ENCODE measurements around the gene HIRA. TPM values are rescaled to one million over a fixed set of nuclear protein-coding genes. Genes with fewer than 3 reads are reported as not detected.

The HIRA gene
- total and polyA plus RNA-seq, 9 of the 15 experiments (the other 6 are each of a cell fraction or from before 2014, with no cell fraction given) = 0.96 to 132 (median 58.4) TPM

GRCh38 chr22:19467912-19468311, 36.4 kb upstream of the HIRA start (continued):
- 0 out of 2 replicates have a peak, but pooled peaks have one; percentile 16 for TF ChIP-seq ATF2 (CRISPR knock-in tag; IDR thresholded peaks at IDR 0.05)
- no peak for TF ChIP-seq ESRRA (IDR thresholded peaks at IDR 0.05; ENCODE audit: borderline replicate concordance, low read depth)
- peak; percentile 59; the same call in 1 of the 2 replicates for TF ChIP-seq ZC3H4 (CRISPR knock-in tag; IDR thresholded peaks at IDR 0.05; ENCODE audit: borderline replicate concordance)
- no peak for TF ChIP-seq CBFA2T2 (conservative IDR thresholded peaks at IDR 0.05)
- TF ChIP-seq WHSC1 (IDR thresholded peaks at IDR 0.05; ENCODE audit: low read length) = no peak
- TF ChIP-seq RERE (CRISPR knock-in tag; IDR thresholded peaks at IDR 0.05; ENCODE audit: borderline replicate concordance) = no peak
- peak; percentile 3 for TF ChIP-seq SP2 (IDR thresholded peaks at IDR 0.05; ENCODE audit: extremely low read depth, low read depth, low read length, poor library complexity, severe bottlenecking)
- TF ChIP-seq ZNF41 (CRISPR knock-in tag; conservative IDR thresholded peaks at IDR 0.05) = no peak
- no peak for TF ChIP-seq ADNP (tag; IDR thresholded peaks at IDR 0.05)
- TF ChIP-seq ATF6 (CRISPR knock-in tag; IDR thresholded peaks at IDR 0.05) = no peak
- no peak for TF ChIP-seq E2F1 (CRISPR knock-in tag; IDR thresholded peaks at IDR 0.05)
- TF ChIP-seq LCOR (CRISPR knock-in tag; IDR thresholded peaks at IDR 0.05) = no peak
- no peak for TF ChIP-seq JUN (IDR thresholded peaks at IDR 0.05; ENCODE audit: borderline replicate concordance, low read depth, low read length)
- no peak for TF ChIP-seq JUN (CRISPR knock-in tag; IDR thresholded peaks at IDR 0.05; ENCODE audit: borderline replicate concordance)
